Suprapubic skin (tissue), 3 donors: ENCODE data around the gene BCCIP.

ENCODE experiments used
- EP300 ChIP-seq: sonication (generic); formaldehyde crosslinking; IDR thresholded peaks from one replicate; pipeline ENCODE4 v1.6.1; 2017; ENCODE audit warnings: antibody characterized with exemption
- POLR2A ChIP-seq, 2 donors: fragments of 450-650 bp; IDR thresholded peaks; one replicate each; pipeline ENCODE4 v1.6.1; 2017; ENCODE audit warnings: antibody characterized with exemption in 2 of 2, mild to moderate bottlenecking in 2 of 2, moderate library complexity in 2 of 2
- TF ChIP-seq, protein P1 (sequence below), 2 donors: fragments of 200-600 bp in 1 of 2; fragments of 450-650 bp in 1 of 2; sonication (generic) in 1 of 2; IDR thresholded peaks; one replicate each; pipeline ENCODE4 v1.5.1; 2016 to 2019; ENCODE audit warnings: antibody characterized with exemption in 2 of 2, mild to moderate bottlenecking in 1 of 2, moderate library complexity in 1 of 2

GRCh38 chr10:125866421-125867029, 43.2 kb downstream of the BCCIP start:
- TF ChIP-seq, protein P1, sequence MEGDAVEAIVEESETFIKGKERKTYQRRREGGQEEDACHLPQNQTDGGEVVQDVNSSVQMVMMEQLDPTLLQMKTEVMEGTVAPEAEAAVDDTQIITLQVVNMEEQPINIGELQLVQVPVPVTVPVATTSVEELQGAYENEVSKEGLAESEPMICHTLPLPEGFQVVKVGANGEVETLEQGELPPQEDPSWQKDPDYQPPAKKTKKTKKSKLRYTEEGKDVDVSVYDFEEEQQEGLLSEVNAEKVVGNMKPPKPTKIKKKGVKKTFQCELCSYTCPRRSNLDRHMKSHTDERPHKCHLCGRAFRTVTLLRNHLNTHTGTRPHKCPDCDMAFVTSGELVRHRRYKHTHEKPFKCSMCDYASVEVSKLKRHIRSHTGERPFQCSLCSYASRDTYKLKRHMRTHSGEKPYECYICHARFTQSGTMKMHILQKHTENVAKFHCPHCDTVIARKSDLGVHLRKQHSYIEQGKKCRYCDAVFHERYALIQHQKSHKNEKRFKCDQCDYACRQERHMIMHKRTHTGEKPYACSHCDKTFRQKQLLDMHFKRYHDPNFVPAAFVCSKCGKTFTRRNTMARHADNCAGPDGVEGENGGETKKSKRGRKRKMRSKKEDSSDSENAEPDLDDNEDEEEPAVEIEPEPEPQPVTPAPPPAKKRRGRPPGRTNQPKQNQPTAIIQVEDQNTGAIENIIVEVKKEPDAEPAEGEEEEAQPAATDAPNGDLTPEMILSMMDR (IDR thresholded peaks at IDR 0.05): no peak
- TF ChIP-seq POLR2A (IDR thresholded peaks at IDR 0.05) (no peak), EP300 (no peak)
